Measurements from ENCODE around the gene TNS2. TPM values are rescaled to one million over a fixed set of nuclear protein-coding genes. Genes with fewer than 3 reads are reported as not detected.

TNS2 gene
- total and polyA plus RNA-seq, 2 donors, result 2.3 to 40.4 TPM

DNA sequence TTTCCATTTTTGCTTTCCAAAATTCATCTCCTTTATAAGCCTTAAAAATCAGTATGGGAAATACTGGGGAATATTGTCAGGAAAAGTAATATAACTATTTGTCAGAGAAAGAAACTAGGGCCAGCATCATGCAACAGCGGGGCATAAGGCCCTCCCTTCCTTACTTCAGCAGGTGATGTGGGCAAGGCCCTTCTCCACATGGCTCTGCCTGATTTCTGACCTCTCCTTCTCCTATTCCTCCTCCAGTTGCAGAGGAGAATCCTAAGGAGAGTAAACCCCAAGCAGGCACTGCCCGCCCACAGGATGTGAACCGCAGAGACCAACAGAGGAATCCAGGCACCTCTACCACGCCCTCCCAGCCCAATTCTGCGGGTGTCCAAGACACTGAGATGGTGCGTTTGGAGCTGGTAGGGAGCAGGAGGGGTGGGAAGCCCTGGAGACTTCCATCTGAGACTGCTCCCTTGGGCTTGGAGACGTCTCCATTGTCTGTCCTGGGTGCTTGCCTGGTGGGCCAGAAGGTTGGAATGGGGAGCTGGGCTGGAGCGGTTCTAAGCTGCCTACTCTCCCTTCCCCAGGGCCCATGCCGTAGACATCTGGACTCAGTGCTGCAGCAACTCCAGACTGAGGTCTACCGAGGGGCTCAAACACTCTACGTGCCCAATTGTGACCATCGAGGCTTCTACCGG, 50.7 kb downstream of the TNS2 start:
- Histone ChIP-seq H3K4me1 (ENCODE audit: control insufficient read depth in 2 of 2, insufficient read depth in 2 of 2, low read length in 2 of 2) (peaks cover 16 to 56% of the 10 kb centered on the region in 2 donors), H3K36me3 (ENCODE audit: control insufficient read depth in 2 of 2, insufficient read depth in 2 of 2, low read length in 1 of 2) (no peaks in the 10 kb centered on the region), H3K27ac (ENCODE audit: low read depth in 1 of 2, low read length in 1 of 2) (no peak overlapping the region), H3K4me3 (ENCODE audit: low read length in 2 of 2) (no peak overlapping the region), H3K9me3 (ENCODE audit: control insufficient read depth in 2 of 2, insufficient read depth in 1 of 2, low read length in 1 of 2) (no peaks in the 10 kb centered on the region), H3K27me3 (ENCODE audit: control insufficient read depth in 2 of 2, insufficient read depth in 1 of 2, low read length in 1 of 2) (peaks cover 14 to 37% of the 10 kb centered on the region in 2 donors)
- 94% methylated on average over 13 of the region's 13 CpGs for WGBS
- DNase-seq (ENCODE audit: low read depth in 6 of 9, low spot score in 9 of 9), result no peak

DNA sequence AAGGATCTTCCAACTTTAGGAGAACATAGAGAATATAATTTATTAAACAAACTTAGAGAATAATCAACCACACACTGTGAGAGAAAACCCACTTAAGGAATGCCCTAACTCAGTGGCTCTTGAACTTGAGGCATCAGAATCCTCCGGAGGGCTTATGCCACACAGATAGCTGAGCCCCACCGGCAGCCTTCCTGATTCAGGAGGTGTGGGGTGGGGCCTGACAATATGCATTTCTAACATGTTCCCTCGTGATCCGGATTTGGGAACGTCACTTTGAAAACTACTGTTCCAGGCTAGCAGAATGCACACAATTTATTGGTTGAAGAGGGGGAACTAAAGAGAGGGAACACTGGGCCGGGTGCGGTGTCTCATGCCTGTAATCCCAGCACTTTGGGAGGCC, 51.4 kb downstream of the TNS2 start:
- no peak for DNase-seq (ENCODE audit: low read depth in 6 of 9, low spot score in 9 of 9)
- H3K9me3 ChIP-seq (ENCODE audit: control insufficient read depth in 2 of 2, insufficient read depth in 1 of 2, low read length in 1 of 2), result no peaks in the 10 kb centered on the region
- H3K4me1 ChIP-seq (ENCODE audit: control insufficient read depth in 2 of 2, insufficient read depth in 2 of 2, low read length in 2 of 2), result peaks cover 16 to 56% of the 10 kb centered on the region in 2 donors
- H3K27me3 ChIP-seq (ENCODE audit: control insufficient read depth in 2 of 2, insufficient read depth in 1 of 2, low read length in 1 of 2), result peaks cover 14 to 31% of the 10 kb centered on the region in 2 donors
- no peak overlapping the region for H3K27ac ChIP-seq (ENCODE audit: low read depth in 1 of 2, low read length in 1 of 2)
- no peak overlapping the region for H3K4me3 ChIP-seq (ENCODE audit: low read length in 2 of 2)
- 97% methylated on average over 7 of the region's 7 CpGs for WGBS
- H3K36me3 ChIP-seq (ENCODE audit: control insufficient read depth in 2 of 2, insufficient read depth in 2 of 2, low read length in 1 of 2), result no peaks in the 10 kb centered on the region

DNA sequence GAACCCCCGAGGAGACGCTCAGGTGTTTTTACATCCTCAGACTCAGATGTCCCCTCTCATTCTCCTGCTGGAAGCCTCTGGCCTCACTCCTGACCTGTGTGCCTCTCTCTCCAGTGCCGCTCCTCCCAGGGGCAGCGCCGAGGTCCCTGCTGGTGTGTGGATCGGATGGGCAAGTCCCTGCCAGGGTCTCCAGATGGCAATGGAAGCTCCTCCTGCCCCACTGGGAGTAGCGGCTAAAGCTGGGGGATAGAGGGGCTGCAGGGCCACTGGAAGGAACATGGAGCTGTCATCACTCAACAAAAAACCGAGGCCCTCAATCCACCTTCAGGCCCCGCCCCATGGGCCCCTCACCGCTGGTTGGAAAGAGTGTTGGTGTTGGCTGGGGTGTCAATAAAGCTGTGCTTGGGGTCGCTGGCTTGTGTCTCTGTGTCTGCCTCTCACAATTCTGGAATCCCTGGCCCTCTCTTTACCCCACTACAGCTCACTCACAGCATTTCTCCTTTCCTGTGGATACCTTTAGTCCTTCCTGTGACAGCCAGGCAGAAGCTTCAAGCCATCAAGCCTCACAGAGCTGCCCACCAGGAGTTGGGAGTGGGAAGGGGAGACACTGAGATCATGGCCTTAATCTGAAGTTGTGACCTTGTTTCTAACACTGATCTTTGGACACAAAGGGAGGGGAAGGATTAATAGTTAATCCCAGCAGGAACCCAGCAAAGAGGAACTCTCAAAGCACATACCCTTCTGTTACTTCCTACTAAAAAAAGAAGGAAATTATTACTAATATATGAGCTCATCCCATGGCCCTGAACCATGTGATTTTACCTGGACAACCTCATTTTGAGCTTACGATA, 52.3 kb downstream of the TNS2 start:
- Histone ChIP-seq H3K27ac (ENCODE audit: low read depth in 1 of 2, low read length in 1 of 2) (peak overlapping the region in 1 of 2 donors; percentile 72), H3K9me3 (ENCODE audit: control insufficient read depth in 2 of 2, insufficient read depth in 1 of 2, low read length in 1 of 2) (no peaks in the 10 kb centered on the region), H3K36me3 (ENCODE audit: control insufficient read depth in 2 of 2, insufficient read depth in 2 of 2, low read length in 1 of 2) (no peaks in the 10 kb centered on the region), H3K4me3 (ENCODE audit: low read length in 2 of 2) (no peak overlapping the region), H3K4me1 (ENCODE audit: control insufficient read depth in 2 of 2, insufficient read depth in 2 of 2, low read length in 2 of 2) (peaks cover 16 to 52% of the 10 kb centered on the region in 2 donors), H3K27me3 (ENCODE audit: control insufficient read depth in 2 of 2, insufficient read depth in 1 of 2, low read length in 1 of 2) (peaks cover 8 to 22% of the 10 kb centered on the region in 2 donors)
- DNase-seq (ENCODE audit: low read depth in 6 of 9, low spot score in 9 of 9), result peak in 1 of 9 donors; percentile 26
- WGBS, result 92% methylated on average over 12 of the region's 12 CpGs

DNA sequence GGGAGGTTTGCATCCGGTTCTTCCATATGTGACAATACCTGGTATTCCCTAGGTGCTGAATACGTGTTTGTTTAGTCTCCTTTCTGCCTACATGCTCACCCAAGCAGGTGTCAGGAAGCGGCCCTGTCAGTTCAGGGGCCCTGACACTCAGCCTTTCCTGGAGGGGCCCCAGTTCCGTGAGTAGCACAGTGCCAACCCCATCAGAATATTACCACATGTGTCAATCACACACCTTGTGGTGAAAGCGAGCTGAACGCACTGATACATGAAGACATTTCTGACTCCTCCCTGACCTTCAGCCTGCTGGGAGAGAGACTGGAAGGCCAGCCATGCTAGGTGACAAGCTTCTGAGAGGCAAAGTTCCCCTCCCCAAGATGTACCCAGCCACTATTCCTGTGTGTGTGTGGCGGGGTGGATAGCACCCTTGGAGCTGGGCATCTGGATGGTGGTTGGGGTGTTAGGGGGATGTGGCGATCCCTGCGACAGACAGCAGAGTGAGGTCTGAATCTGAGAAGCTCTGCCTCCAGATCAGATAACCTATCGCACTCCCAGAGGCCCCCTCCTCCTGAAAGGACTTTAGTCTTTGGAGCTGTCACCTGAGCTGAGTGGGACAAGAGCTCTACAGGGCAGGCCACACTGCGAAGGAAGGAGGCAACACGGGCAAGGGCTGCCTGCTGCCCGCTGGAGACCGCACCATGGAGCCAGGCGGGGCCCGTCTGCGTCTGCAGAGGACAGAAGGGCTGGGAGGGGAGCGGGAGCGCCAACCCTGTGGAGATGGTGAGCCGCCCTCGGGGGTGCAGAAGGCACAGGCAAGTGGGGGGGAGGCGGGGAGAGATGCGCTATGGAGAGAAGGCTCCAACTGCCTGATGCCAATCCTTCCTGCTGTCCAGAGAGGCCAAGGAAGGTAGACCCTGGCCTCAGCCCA, 53.3 kb downstream of the TNS2 start, which contains the start of gene SOAT2:
SOAT2 (plus strand) TSS at position 604 of the 925 bp plus-strand sequence; CDS start at position 696, 92 bp downstream.
- H3K27me3 ChIP-seq (ENCODE audit: control insufficient read depth in 2 of 2, insufficient read depth in 1 of 2, low read length in 1 of 2), result peaks cover 2 to 12% of the 10 kb centered on the region in 2 donors
- peaks cover 14 to 44% of the 10 kb centered on the region in 2 donors for H3K4me1 ChIP-seq (ENCODE audit: control insufficient read depth in 2 of 2, insufficient read depth in 2 of 2, low read length in 2 of 2)
- peak within 1 kb of the TSS; percentile 42 to 72 for H3K27ac ChIP-seq (ENCODE audit: low read depth in 1 of 2, low read length in 1 of 2)
- H3K4me3 ChIP-seq (ENCODE audit: low read length in 2 of 2), result peak within 1 kb of the TSS in 1 of 2 donors; percentile 1
- peak in 5 of 9 donors; percentile 61 to 87 (median 71) for DNase-seq (ENCODE audit: low read depth in 6 of 9, low spot score in 9 of 9)
- WGBS, result 56% methylated on average over 23 of the region's 23 CpGs
- no peaks in the 10 kb centered on the region for H3K36me3 ChIP-seq (ENCODE audit: control insufficient read depth in 2 of 2, insufficient read depth in 2 of 2, low read length in 1 of 2)
- H3K9me3 ChIP-seq (ENCODE audit: control insufficient read depth in 2 of 2, insufficient read depth in 1 of 2, low read length in 1 of 2), result no peaks in the 10 kb centered on the region

DNA sequence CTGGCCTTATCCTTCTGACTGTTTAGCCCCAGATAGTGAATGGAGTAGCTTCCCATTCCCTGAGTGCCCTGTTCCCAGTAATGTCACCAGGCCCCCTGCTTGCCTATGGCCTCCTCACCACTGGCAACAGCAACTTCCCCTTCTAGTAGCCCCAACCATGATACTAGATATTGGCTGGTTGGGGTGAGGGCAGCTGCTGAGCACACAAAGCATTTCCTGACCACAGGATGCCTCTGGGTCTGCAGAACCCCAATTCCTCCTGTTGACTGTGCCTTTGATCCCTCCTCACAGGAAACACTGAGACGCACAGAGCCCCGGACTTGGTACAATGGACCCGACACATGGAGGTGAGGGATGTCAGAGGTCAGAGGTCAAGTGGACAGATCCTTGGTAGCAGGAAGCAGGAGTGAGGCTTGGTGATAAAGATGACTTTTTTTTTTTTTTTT, 54.0 kb downstream of the TNS2 start:
- Histone ChIP-seq H3K4me1 (ENCODE audit: control insufficient read depth in 2 of 2, insufficient read depth in 2 of 2, low read length in 2 of 2) (peaks cover 9 to 37% of the 10 kb centered on the region in 2 donors), H3K9me3 (ENCODE audit: control insufficient read depth in 2 of 2, insufficient read depth in 1 of 2, low read length in 1 of 2) (no peaks in the 10 kb centered on the region), H3K27me3 (ENCODE audit: control insufficient read depth in 2 of 2, insufficient read depth in 1 of 2, low read length in 1 of 2) (peaks cover 2 to 5% of the 10 kb centered on the region in 2 donors), H3K36me3 (ENCODE audit: control insufficient read depth in 2 of 2, insufficient read depth in 2 of 2, low read length in 1 of 2) (no peaks in the 10 kb centered on the region), H3K4me3 (ENCODE audit: low read length in 2 of 2) (no peak overlapping the region), H3K27ac (ENCODE audit: low read depth in 1 of 2, low read length in 1 of 2) (peak overlapping the region in 1 of 2 donors; percentile 72)
- WGBS, result 10% methylated on average over 3 of the region's 3 CpGs
- DNase-seq (ENCODE audit: low read depth in 6 of 9, low spot score in 9 of 9), result peak in 1 of 9 donors; percentile 49

DNA sequence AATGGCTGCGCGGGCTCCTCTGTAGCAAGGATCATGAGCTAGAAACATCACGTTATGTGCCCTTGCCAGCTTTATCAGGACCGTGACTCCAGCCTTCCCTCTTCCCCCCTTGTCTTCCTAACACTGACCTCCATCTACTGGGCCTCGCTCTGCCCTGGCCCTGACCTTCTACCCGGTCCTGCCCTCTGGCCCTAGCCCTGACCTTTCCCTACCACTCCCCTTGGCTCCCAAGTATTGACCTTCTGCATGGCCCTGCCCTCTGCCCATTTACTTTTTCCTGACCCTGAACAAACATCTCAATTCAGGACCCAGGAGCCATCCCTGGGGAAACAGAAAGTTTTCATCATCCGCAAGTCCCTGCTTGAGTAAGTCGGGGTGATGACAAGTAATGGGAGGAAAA, 55.4 kb downstream of the TNS2 start:
- WGBS, result 96% methylated on average over 8 of the region's 8 CpGs
- Histone ChIP-seq H3K4me3 (ENCODE audit: low read length in 2 of 2) (no peak overlapping the region), H3K27ac (ENCODE audit: low read depth in 1 of 2, low read length in 1 of 2) (no peak overlapping the region), H3K36me3 (ENCODE audit: control insufficient read depth in 2 of 2, insufficient read depth in 2 of 2, low read length in 1 of 2) (no peaks in the 10 kb centered on the region), H3K9me3 (ENCODE audit: control insufficient read depth in 2 of 2, insufficient read depth in 1 of 2, low read length in 1 of 2) (no peaks in the 10 kb centered on the region), H3K27me3 (ENCODE audit: control insufficient read depth in 2 of 2, insufficient read depth in 1 of 2, low read length in 1 of 2) (no peaks in the 10 kb centered on the region), H3K4me1 (ENCODE audit: control insufficient read depth in 2 of 2, insufficient read depth in 2 of 2, low read length in 2 of 2) (peaks cover 9 to 29% of the 10 kb centered on the region in 2 donors)
- no peak for DNase-seq (ENCODE audit: low read depth in 6 of 9, low spot score in 9 of 9)

DNA sequence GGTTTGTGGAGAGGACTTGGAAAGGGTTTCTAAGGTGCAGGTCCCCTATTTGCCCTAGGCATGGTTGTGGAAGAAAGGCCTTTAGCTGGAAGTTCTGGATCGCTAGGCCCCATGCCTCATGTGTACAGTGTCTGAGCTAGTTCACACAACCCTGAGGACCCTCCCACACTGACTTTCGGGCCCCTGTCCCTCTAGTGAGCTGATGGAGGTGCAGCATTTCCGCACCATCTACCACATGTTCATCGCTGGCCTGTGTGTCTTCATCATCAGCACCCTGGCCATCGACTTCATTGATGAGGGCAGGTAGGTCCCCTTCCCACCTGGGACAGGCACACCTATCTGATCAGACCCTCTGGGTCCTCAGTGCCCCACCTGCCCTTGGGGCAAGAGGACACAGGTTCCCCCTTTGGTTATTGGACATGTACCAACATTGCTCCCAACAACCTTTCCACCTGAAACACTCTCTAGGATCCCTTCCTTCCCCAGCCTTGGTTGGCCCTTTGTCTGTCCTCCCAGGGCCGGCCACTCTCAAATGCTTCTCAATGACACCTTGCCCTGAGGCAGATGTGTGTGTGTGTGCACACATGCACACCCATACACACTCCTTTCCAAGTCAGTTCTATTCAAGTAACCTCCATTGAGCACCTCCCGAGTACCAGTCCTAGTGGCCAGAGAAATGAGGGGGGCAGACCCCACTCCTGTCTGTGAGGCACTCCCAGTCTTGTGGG, 56.0 kb downstream of the TNS2 start:
- Histone ChIP-seq H3K27ac (ENCODE audit: low read depth in 1 of 2, low read length in 1 of 2) (no peak overlapping the region), H3K36me3 (ENCODE audit: control insufficient read depth in 2 of 2, insufficient read depth in 2 of 2, low read length in 1 of 2) (no peaks in the 10 kb centered on the region), H3K27me3 (ENCODE audit: control insufficient read depth in 2 of 2, insufficient read depth in 1 of 2, low read length in 1 of 2) (no peaks in the 10 kb centered on the region), H3K4me1 (ENCODE audit: control insufficient read depth in 2 of 2, insufficient read depth in 2 of 2, low read length in 2 of 2) (peaks cover 9 to 29% of the 10 kb centered on the region in 2 donors), H3K9me3 (ENCODE audit: control insufficient read depth in 2 of 2, insufficient read depth in 1 of 2, low read length in 1 of 2) (no peaks in the 10 kb centered on the region), H3K4me3 (ENCODE audit: low read length in 2 of 2) (no peak overlapping the region)
- WGBS, result 97% methylated on average over 7 of the region's 7 CpGs
- DNase-seq (ENCODE audit: low read depth in 6 of 9, low spot score in 9 of 9), result no peak

DNA sequence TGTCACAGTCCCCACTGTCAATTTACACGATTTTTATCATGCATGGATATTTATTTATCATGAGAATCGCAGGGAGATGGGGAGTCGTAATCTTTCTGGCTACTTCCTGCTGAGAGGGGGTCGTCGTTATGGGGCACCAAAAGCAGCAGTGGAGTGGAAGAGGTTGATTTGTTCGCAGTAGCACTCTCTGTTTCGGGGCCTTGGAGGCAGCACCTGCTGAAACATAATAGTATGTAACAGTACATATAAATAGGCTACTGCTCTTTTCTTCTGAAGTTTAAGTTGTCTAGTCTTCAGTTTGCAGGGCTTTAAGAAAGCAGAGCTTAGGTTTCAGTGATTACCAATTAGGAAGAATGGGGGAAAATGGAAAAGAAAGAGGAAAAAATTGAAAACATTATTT, 57.3 kb downstream of the TNS2 start:
- Histone ChIP-seq H3K27me3 (ENCODE audit: control insufficient read depth in 2 of 2, insufficient read depth in 1 of 2, low read length in 1 of 2) (no peaks in the 10 kb centered on the region), H3K4me3 (ENCODE audit: low read length in 2 of 2) (no peak overlapping the region), H3K4me1 (ENCODE audit: control insufficient read depth in 2 of 2, insufficient read depth in 2 of 2, low read length in 2 of 2) (peaks cover 9 to 20% of the 10 kb centered on the region in 2 donors), H3K36me3 (ENCODE audit: control insufficient read depth in 2 of 2, insufficient read depth in 2 of 2, low read length in 1 of 2) (no peaks in the 10 kb centered on the region), H3K27ac (ENCODE audit: low read depth in 1 of 2, low read length in 1 of 2) (no peak overlapping the region), H3K9me3 (ENCODE audit: control insufficient read depth in 2 of 2, insufficient read depth in 1 of 2, low read length in 1 of 2) (no peaks in the 10 kb centered on the region)
- WGBS, result 92% methylated on average over 7 of the region's 7 CpGs
- DNase-seq (ENCODE audit: low read depth in 6 of 9, low spot score in 9 of 9), result no peak
